RPMI7951 (cell line): Measurements from ENCODE around the gene DDX54. TPM values are rescaled to one million over a fixed set of nuclear protein-coding genes. Genes with fewer than 3 reads are reported as not detected.
"Not testable (repeated sequence)": the region's sequence is repeated elsewhere in the genome, so short reads cannot be mapped to it uniquely, and the experiment has no call there.

Source experiments
- DNase-seq: peaks from one replicate; pipeline ENCODE4 v3.0.0-alpha.2; 2012; ENCODE audit warnings: low read depth
- total RNA-seq: library from RNA; depleted of rRNA; stranded (reverse); fragments of >200 nt; shearing (Covaris generic); gene quantifications from 2 replicates; pipeline ENCODE4 v1.2.3, GENCODE V29; 2014

The DDX54 gene
- total RNA-seq, 1 experiment from 2014 or later: 17.2 TPM

GRCh38 chr12:113216027-113216426 lies 30.7 kb upstream of the DDX54 start:
- DNase-seq: no peak

- DNase-seq: peak; percentile 99
Observed at GRCh38 chr12:113214895-113215400, 29.7 kb upstream of the DDX54 start.

- no peak for DNase-seq
Observed at GRCh38 chr12:113211160-113211559, 25.9 kb upstream of the DDX54 start.

GRCh38 chr12:113208041-113208934 lies 23.0 kb upstream of the DDX54 start:
- DNase-seq: peak; percentile 95

GRCh38 chr12:113207613-113208040 lies 22.3 kb upstream of the DDX54 start:
- peak; percentile 35 for DNase-seq

GRCh38 chr12:113206802-113207201 lies 21.5 kb upstream of the DDX54 start:
- DNase-seq: not testable (repeated sequence)

- no peak for DNase-seq
Observed at GRCh38 chr12:113204804-113205203, 19.5 kb upstream of the DDX54 start.

GRCh38 chr12:113203852-113204760 lies 18.8 kb upstream of the DDX54 start:
- peak; percentile 27 for DNase-seq

- DNase-seq: no peak
Observed at GRCh38 chr12:113202300-113203075, 17.2 kb upstream of the DDX54 start.

- no peak for DNase-seq
Observed at GRCh38 chr12:113201187-113202177, 16.2 kb upstream of the DDX54 start.

GRCh38 chr12:113200021-113200797 lies 14.9 kb upstream of the DDX54 start:
- no peak for DNase-seq

- peak; percentile 33 for DNase-seq
Observed at GRCh38 chr12:113198296-113198695, 13.0 kb upstream of the DDX54 start.

- DNase-seq: no peak
Observed at GRCh38 chr12:113197518-113198077, 12.3 kb upstream of the DDX54 start.

- peak; percentile 80 for DNase-seq
Observed at GRCh38 chr12:113196990-113197389, 11.7 kb upstream of the DDX54 start.

- no peak for DNase-seq
Observed at GRCh38 chr12:113196582-113196981, 11.3 kb upstream of the DDX54 start.

GRCh38 chr12:113195598-113195997 lies 10.3 kb upstream of the DDX54 start:
- DNase-seq: no peak

- DNase-seq: peak; percentile 78
Observed at GRCh38 chr12:113194971-113195391, 9.7 kb upstream of the DDX54 start.

GRCh38 chr12:113191227-113191626 lies 5.9 kb upstream of the DDX54 start:
- no peak for DNase-seq

- DNase-seq: peak; percentile 58
Observed at GRCh38 chr12:113190761-113191160, 5.5 kb upstream of the DDX54 start.
